HEK293 (cell line): ENCODE measurements around the gene FALEC.

Source experiments
- CTCF ChIP-seq: fragments of 450-650 bp; formaldehyde crosslinking; IDR thresholded peaks from 2 replicates; pipeline ENCODE4 v1.5.1; 2016; ENCODE audit warnings: missing biosample characterization, missing genetic modification characterization
- EGR2 ChIP-seq: fragments of 450-650 bp; formaldehyde crosslinking; IDR thresholded peaks from 2 replicates; pipeline ENCODE4 v1.5.1; 2016; ENCODE audit warnings: low read depth, missing biosample characterization, missing genetic modification characterization
- KLF1 ChIP-seq: fragments of 450-650 bp; formaldehyde crosslinking; IDR thresholded peaks from 2 replicates; pipeline ENCODE4 v1.5.1; 2016; ENCODE audit warnings: missing biosample characterization, missing genetic modification characterization
- KLF7 ChIP-seq: fragments of 450-650 bp; formaldehyde crosslinking; IDR thresholded peaks from 2 replicates; pipeline ENCODE4 v1.5.1; 2016; ENCODE audit warnings: missing biosample characterization, missing genetic modification characterization, borderline replicate concordance
- SP3 ChIP-seq: fragments of 450-650 bp; formaldehyde crosslinking; IDR thresholded peaks from 2 replicates; pipeline ENCODE4 v1.5.1; 2016; ENCODE audit warnings: missing biosample characterization, missing genetic modification characterization
- TCF7L2 ChIP-seq: IDR thresholded peaks from 2 replicates; pipeline ENCODE4 v1.6.1; 2011; ENCODE audit warnings: low read depth, mild to moderate bottlenecking, inconsistent platforms, low read length, moderate library complexity, borderline replicate concordance
- TRIM28 ChIP-seq: IDR thresholded peaks from 2 replicates; pipeline ENCODE4 v1.6.1; 2011; ENCODE audit warnings: low read length, control low read depth, borderline replicate concordance
- WT1 ChIP-seq: fragments of 450-650 bp; formaldehyde crosslinking; IDR thresholded peaks from 2 replicates; pipeline ENCODE4 v1.5.1; 2016; ENCODE audit warnings: missing biosample characterization, missing genetic modification characterization
- YY1 ChIP-seq: fragments of 450-650 bp; formaldehyde crosslinking; IDR thresholded peaks from 2 replicates; pipeline ENCODE4 v1.5.1; 2018; ENCODE audit warnings: missing biosample characterization, missing genetic modification characterization
- YY2 ChIP-seq: fragments of 450-650 bp; formaldehyde crosslinking; IDR thresholded peaks from 2 replicates; pipeline ENCODE4 v1.5.1; 2016; ENCODE audit warnings: missing biosample characterization, missing genetic modification characterization
- ZBTB26 ChIP-seq: fragments of 450-650 bp; formaldehyde crosslinking; optimal IDR thresholded peaks from 2 replicates; pipeline ENCODE3; 2016; ENCODE audit warnings: missing biosample characterization, mild to moderate bottlenecking, missing genetic modification characterization
- ZFP3 ChIP-seq: fragments of 450-650 bp; formaldehyde crosslinking; IDR thresholded peaks from 2 replicates; pipeline ENCODE4 v1.5.1; 2016; ENCODE audit warnings: low read depth, missing biosample characterization, missing genetic modification characterization
- ZFP37 ChIP-seq: fragments of 450-650 bp; formaldehyde crosslinking; IDR thresholded peaks from 2 replicates; pipeline ENCODE4 v1.5.1; 2016; ENCODE audit warnings: missing biosample characterization, missing genetic modification characterization
- ZNF121 ChIP-seq: fragments of 450-650 bp; formaldehyde crosslinking; IDR thresholded peaks from 2 replicates; pipeline ENCODE4 v1.5.1; 2016; ENCODE audit warnings: missing biosample characterization, missing genetic modification characterization
- ZNF133 ChIP-seq: fragments of 450-650 bp; formaldehyde crosslinking; IDR thresholded peaks from 2 replicates; pipeline ENCODE4 v1.5.1; 2016; ENCODE audit warnings: missing biosample characterization, missing genetic modification characterization
- ZNF214 ChIP-seq: fragments of 450-650 bp; formaldehyde crosslinking; IDR thresholded peaks from 2 replicates; pipeline ENCODE4 v1.5.1; 2017; ENCODE audit warnings: missing biosample characterization, mild to moderate bottlenecking, missing genetic modification characterization, borderline replicate concordance
- ZNF23 ChIP-seq: fragments of 450-650 bp; formaldehyde crosslinking; IDR thresholded peaks from 2 replicates; pipeline ENCODE4 v1.5.1; 2016; ENCODE audit warnings: missing biosample characterization, missing genetic modification characterization, borderline replicate concordance
- ZNF248 ChIP-seq: fragments of 450-650 bp; formaldehyde crosslinking; IDR thresholded peaks from 2 replicates; pipeline ENCODE4 v1.5.1; 2017; ENCODE audit warnings: missing biosample characterization, missing genetic modification characterization
- ZNF626 ChIP-seq: fragments of 450-650 bp; sonication (Bioruptor Pico); formaldehyde crosslinking; IDR thresholded peaks from 2 replicates; pipeline ENCODE4 v1.5.1; 2018; ENCODE audit warnings: missing biosample characterization, missing genetic modification characterization, inconsistent platforms
- ZNF629 ChIP-seq: fragments of 450-650 bp; formaldehyde crosslinking; IDR thresholded peaks from 2 replicates; pipeline ENCODE4 v1.5.1; 2017; ENCODE audit warnings: missing biosample characterization, missing genetic modification characterization
- ZNF654 ChIP-seq: fragments of 450-650 bp; formaldehyde crosslinking; IDR thresholded peaks from 2 replicates; pipeline ENCODE4 v1.5.1; 2016; ENCODE audit warnings: low read depth, missing biosample characterization, missing genetic modification characterization
- TF ChIP-seq, protein P1 (sequence below): fragments of 450-650 bp; formaldehyde crosslinking; IDR thresholded peaks from 2 replicates; pipeline ENCODE4 v1.5.1; 2017; ENCODE audit warnings: missing biosample characterization, missing genetic modification characterization
- TF ChIP-seq, protein P2 (sequence below): fragments of 450-650 bp; formaldehyde crosslinking; IDR thresholded peaks from 2 replicates; pipeline ENCODE4 v1.5.1; 2016; ENCODE audit warnings: missing biosample characterization, missing genetic modification characterization
- TF ChIP-seq, protein P3 (sequence below): fragments of 450-650 bp; formaldehyde crosslinking; IDR thresholded peaks from 2 replicates; pipeline ENCODE4 v1.5.1; 2017; ENCODE audit warnings: missing biosample characterization, missing genetic modification characterization
- TF ChIP-seq, protein P4 (sequence below): fragments of 450-650 bp; formaldehyde crosslinking; conservative IDR thresholded peaks from 2 replicates; pipeline ENCODE4 v1.5.1; 2016; ENCODE audit warnings: low read depth, missing biosample characterization, missing genetic modification characterization

FALEC gene

DNA sequence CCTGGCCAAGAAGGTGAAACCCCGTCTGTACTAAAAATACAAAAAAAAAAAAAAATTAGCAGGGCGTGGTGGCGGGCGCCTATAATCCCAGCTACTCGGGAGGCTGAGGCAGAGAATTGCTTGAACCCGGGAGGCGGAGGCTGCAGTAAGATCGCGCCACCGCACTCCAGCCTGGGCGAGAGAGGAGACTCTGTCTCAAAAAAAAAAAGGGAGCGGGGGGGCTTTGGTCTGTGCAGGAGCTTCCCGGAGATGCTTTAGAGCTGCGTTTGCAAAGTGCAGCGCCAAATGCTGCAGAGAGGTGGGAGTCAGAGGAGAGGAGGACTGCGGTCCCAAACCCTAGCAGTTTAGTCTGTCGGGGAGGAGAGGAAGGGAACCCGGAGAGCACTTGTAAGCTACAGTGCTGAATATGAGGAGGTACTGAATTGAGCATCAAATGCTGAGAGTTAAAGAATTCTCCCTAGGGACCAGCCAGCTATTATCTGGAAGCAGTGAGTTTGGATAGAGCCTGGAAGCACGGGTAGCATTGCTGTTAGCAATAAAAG, 569 bp downstream of the FALEC start (continued):
- TF ChIP-seq ZNF654 (tag by site-specific recombination) = no peak
- no peak for TF ChIP-seq ZNF626 (tag by site-specific recombination)
- TF ChIP-seq KLF1 (tag by site-specific recombination) = peak; percentile 47; the same call in 1 of the 2 replicates
- TF ChIP-seq, protein P1, sequence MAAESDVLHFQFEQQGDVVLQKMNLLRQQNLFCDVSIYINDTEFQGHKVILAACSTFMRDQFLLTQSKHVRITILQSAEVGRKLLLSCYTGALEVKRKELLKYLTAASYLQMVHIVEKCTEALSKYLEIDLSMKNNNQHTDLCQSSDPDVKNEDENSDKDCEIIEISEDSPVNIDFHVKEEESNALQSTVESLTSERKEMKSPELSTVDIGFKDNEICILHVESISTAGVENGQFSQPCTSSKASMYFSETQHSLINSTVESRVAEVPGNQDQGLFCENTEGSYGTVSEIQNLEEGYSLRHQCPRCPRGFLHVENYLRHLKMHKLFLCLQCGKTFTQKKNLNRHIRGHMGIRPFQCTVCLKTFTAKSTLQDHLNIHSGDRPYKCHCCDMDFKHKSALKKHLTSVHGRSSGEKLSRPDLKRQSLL (tag by site-specific recombination) = no peak
- TF ChIP-seq ZFP37 (tag by site-specific recombination) = peak; percentile 54; the same call in 1 of the 2 replicates
- TF ChIP-seq, protein P2, sequence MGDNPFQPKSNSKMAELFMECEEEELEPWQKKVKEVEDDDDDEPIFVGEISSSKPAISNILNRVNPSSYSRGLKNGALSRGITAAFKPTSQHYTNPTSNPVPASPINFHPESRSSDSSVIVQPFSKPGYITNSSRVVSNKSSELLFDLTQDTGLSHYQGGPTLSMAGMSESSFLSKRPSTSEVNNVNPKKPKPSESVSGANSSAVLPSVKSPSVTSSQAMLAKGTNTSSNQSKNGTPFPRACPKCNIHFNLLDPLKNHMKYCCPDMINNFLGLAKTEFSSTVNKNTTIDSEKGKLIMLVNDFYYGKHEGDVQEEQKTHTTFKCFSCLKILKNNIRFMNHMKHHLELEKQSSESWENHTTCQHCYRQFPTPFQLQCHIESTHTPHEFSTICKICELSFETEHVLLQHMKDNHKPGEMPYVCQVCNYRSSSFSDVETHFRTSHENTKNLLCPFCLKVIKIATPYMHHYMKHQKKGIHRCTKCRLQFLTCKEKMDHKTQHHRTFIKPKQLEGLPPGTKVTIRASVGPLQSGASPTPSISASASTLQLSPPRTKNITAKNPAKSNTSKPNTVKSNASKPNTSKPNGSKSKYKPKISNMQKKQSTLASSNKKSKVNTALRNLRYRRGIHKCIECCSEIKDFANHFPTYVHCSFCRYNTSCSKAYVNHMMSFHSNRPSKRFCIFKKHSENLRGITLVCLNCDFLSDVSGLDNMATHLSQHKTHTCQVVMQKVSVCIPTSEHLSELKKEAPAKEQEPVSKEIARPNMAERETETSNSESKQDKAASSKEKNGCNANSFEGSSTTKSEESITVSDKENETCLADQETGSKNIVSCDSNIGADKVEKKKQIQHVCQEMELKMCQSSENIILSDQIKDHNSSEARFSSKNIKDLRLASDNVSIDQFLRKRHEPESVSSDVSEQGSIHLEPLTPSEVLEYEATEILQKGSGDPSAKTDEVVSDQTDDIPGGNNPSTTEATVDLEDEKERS (tag by site-specific recombination) = no peak
- no peak for TF ChIP-seq ZNF214 (tag by site-specific recombination)
- no peak for TF ChIP-seq ZNF23
- TF ChIP-seq ZNF248 = no peak
- TF ChIP-seq WT1 (tag by site-specific recombination) = no peak
- TF ChIP-seq, protein P3, sequence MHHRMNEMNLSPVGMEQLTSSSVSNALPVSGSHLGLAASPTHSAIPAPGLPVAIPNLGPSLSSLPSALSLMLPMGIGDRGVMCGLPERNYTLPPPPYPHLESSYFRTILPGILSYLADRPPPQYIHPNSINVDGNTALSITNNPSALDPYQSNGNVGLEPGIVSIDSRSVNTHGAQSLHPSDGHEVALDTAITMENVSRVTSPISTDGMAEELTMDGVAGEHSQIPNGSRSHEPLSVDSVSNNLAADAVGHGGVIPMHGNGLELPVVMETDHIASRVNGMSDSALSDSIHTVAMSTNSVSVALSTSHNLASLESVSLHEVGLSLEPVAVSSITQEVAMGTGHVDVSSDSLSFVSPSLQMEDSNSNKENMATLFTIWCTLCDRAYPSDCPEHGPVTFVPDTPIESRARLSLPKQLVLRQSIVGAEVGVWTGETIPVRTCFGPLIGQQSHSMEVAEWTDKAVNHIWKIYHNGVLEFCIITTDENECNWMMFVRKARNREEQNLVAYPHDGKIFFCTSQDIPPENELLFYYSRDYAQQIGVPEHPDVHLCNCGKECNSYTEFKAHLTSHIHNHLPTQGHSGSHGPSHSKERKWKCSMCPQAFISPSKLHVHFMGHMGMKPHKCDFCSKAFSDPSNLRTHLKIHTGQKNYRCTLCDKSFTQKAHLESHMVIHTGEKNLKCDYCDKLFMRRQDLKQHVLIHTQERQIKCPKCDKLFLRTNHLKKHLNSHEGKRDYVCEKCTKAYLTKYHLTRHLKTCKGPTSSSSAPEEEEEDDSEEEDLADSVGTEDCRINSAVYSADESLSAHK (tag by site-specific recombination) = no peak
- 0 out of 2 replicates have a peak, but pooled peaks have one; percentile 6 for TF ChIP-seq CTCF
- TF ChIP-seq YY1 = no peak
- TF ChIP-seq, protein P4, sequence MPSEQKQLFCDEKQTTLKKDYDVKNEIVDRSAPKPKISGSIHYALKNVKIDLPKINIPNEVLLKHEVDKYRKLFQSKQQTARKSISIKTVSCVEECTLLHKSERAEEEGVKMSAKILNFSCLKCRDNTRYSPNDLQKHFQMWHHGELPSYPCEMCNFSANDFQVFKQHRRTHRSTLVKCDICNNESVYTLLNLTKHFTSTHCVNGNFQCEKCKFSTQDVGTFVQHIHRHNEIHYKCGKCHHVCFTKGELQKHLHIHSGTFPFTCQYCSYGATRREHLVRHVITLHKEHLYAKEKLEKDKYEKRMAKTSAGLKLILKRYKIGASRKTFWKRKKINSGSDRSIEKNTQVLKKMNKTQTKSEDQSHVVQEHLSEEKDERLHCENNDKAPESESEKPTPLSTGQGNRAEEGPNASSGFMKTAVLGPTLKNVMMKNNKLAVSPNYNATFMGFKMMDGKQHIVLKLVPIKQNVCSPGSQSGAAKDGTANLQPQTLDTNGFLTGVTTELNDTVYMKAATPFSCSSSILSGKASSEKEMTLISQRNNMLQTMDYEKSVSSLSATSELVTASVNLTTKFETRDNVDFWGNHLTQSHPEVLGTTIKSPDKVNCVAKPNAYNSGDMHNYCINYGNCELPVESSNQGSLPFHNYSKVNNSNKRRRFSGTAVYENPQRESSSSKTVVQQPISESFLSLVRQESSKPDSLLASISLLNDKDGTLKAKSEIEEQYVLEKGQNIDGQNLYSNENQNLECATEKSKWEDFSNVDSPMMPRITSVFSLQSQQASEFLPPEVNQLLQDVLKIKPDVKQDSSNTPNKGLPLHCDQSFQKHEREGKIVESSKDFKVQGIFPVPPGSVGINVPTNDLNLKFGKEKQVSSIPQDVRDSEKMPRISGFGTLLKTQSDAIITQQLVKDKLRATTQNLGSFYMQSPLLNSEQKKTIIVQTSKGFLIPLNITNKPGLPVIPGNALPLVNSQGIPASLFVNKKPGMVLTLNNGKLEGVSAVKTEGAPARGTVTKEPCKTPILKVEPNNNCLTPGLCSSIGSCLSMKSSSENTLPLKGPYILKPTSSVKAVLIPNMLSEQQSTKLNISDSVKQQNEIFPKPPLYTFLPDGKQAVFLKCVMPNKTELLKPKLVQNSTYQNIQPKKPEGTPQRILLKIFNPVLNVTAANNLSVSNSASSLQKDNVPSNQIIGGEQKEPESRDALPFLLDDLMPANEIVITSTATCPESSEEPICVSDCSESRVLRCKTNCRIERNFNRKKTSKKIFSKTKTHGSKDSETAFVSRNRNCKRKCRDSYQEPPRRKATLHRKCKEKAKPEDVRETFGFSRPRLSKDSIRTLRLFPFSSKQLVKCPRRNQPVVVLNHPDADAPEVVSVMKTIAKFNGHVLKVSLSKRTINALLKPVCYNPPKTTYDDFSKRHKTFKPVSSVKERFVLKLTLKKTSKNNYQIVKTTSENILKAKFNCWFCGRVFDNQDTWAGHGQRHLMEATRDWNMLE (tag by site-specific recombination) = no peak
- TF ChIP-seq KLF7 (tag by site-specific recombination) = no peak
- TF ChIP-seq TCF7L2 = no peak
- no peak for TF ChIP-seq YY2
- TF ChIP-seq EGR2 = no peak; the same call in 1 of the 2 replicates
- TF ChIP-seq ZNF133 (tag by site-specific recombination) = no peak
- no peak for TF ChIP-seq TRIM28
- TF ChIP-seq ZBTB26 = no peak
- no peak for TF ChIP-seq ZFP3 (tag by site-specific recombination)
- no peak for TF ChIP-seq ZNF121 (tag by site-specific recombination)
- TF ChIP-seq ZNF629 = peak; percentile 21; the same call in 1 of the 2 replicates
- TF ChIP-seq SP3 (tag by site-specific recombination) = no peak
